CD4-positive, CD25-positive, alpha-beta regulatory T cell (primary cell): ENCODE data around the gene TBC1D9B. TPM values are rescaled to one million over a fixed set of nuclear protein-coding genes. Genes with fewer than 3 reads are reported as not detected.

Experiments
- ATAC-seq, 2 donors: fragments of 150-1000 bp; cut with Tn5 transposase; one replicate each; pipeline ENCODE4 v1.10.0; 2021; ENCODE audit warnings: low read depth in 2 of 2, moderate number of reproducible peaks in 2 of 2, moderate library complexity in 1 of 2
- DNase-seq, 3 donors: peaks; one replicate each; pipeline versions ENCODE4 v3.0.0 to v3.0.0-alpha.2; 2012 to 2022; ENCODE audit warnings: mixed read lengths in 1 of 3
- H3K27ac ChIP-seq: one replicate; pipeline ENCODE4 v1.7.0; 2013; ENCODE audit warnings: mild to moderate bottlenecking, low read length; ENCODE audit not compliant: insufficient read depth, poor library complexity, severe bottlenecking
- H3K27me3 ChIP-seq: one replicate; pipeline ENCODE4 v1.7.0; 2013; ENCODE audit warnings: low read length; ENCODE audit not compliant: control insufficient read depth, insufficient read depth
- H3K36me3 ChIP-seq: one replicate; pipeline ENCODE4 v1.7.0; 2013; ENCODE audit warnings: mild to moderate bottlenecking, low read length, moderate library complexity; ENCODE audit not compliant: control insufficient read depth, insufficient read depth
- H3K4me1 ChIP-seq: 2 replicates; pipeline ENCODE4 v1.7.0; 2013; ENCODE audit warnings: mild to moderate bottlenecking, low read length; ENCODE audit not compliant: insufficient read depth, control insufficient read depth, poor library complexity, severe bottlenecking
- H3K4me3 ChIP-seq: one replicate; pipeline ENCODE4 v1.7.0; 2013; ENCODE audit warnings: low read depth, mild to moderate bottlenecking, low read length, moderate library complexity
- H3K9me3 ChIP-seq, 2 experiments: 1 replicate in 1 of 2; 2 replicates in 1 of 2; pipeline ENCODE4 v1.7.0; 2013; ENCODE audit warnings: low read length in 2 of 2, mild to moderate bottlenecking in 1 of 2, moderate library complexity in 1 of 2; ENCODE audit not compliant: control insufficient read depth in 2 of 2
- H3K27ac Mint-ChIP-seq, 3 donors: one replicate each; pipeline ENCODE4 v1.8.0; 2020 to 2022; ENCODE audit warnings: mild to moderate bottlenecking in 3 of 3, mixed read lengths in 3 of 3, moderate library complexity in 2 of 3
- H3K27me3 Mint-ChIP-seq: one replicate; pipeline ENCODE4 v1.8.0; 2022; ENCODE audit warnings: mild to moderate bottlenecking, mixed read lengths
- H3K36me3 Mint-ChIP-seq: one replicate; pipeline ENCODE4 v1.8.0; 2020; ENCODE audit warnings: mixed read lengths
- H3K4me1 Mint-ChIP-seq, 4 donors: one replicate each; pipeline ENCODE4 v1.8.0; 2020 to 2022; ENCODE audit warnings: mixed read lengths in 4 of 4, mild to moderate bottlenecking in 1 of 4
- H3K4me3 Mint-ChIP-seq, 4 donors: one replicate each; pipeline ENCODE4 v1.8.0; 2020 to 2022; ENCODE audit warnings: mild to moderate bottlenecking in 4 of 4, mixed read lengths in 4 of 4, moderate library complexity in 3 of 4
- H3K9me3 Mint-ChIP-seq, 7 donors: one replicate each; pipeline ENCODE4 v1.8.0; 2020 to 2022; ENCODE audit warnings: mixed read lengths in 7 of 7, mild to moderate bottlenecking in 3 of 7, moderate library complexity in 2 of 7
- polyA plus RNA-seq, 4 donors: library from polyadenylated mRNA; unstranded; fragments of 300-500 nt; fragmentation: Illumina TruSeq; gene quantifications; one replicate each; pipeline ENCODE4 v1.2.3, GENCODE V29; 2021
- total RNA-seq: library from RNA; stranded (reverse); gene quantifications from one replicate; pipeline ENCODE4 v1.2.3, GENCODE V29; 2022

The TBC1D9B gene
- total and polyA plus RNA-seq, 5 donors from 2014 or later: 11.3 to 53.1 (median 15.9) TPM

DNA sequence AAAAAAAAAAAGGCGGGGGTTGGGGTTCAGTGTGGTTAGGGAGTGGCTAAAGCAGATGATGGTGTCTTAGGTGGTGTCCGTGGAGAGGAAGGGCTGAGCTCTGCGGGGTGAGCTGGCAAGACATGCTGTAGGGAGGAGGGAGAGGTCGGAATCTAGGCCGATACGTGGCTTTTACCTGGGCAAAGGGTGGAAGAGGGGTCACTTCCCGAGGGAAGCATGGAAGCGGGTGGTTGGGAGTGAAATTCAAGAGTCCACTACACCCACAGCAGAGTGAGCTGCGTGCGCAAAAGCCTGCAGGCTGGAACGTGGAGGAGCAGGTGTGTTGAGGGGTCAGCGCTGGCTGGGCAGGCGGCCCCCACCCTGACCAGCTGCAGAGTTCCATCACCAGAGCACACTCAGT, 17.8 kb downstream of the TBC1D9B start:
- H3K27me3 Mint-ChIP-seq: no peaks in the 10 kb centered on the region

GRCh38 chr5:179887802-179888201, 19.9 kb downstream of the TBC1D9B start:
- Mint-ChIP-seq H3K4me1 (peaks cover 0 to 2% (median 0%) of the 10 kb centered on the region in 4 donors), H3K27ac (no peak overlapping the region), H3K4me3 (no peak overlapping the region), H3K27me3 (no peaks in the 10 kb centered on the region), H3K36me3 (peaks cover 51% of the 10 kb centered on the region), H3K9me3 (peaks cover 0 to 24% (median 4%) of the 10 kb centered on the region in 7 donors)
- Histone ChIP-seq H3K27ac (no peak overlapping the region), H3K36me3 (peaks cover 55% of the 10 kb centered on the region), H3K4me1 (no peaks in the 10 kb centered on the region), H3K4me3 (no peak overlapping the region), H3K27me3 (no peaks in the 10 kb centered on the region), H3K9me3 (peaks cover 13 to 15% of the 10 kb centered on the region in 2 experiments)
- ATAC-seq: no peak
- DNase-seq: no peak

More for the DNA sequence above, 17.8 kb downstream of the TBC1D9B start:
- H3K9me3 ChIP-seq: no peaks in the 10 kb centered on the region
- H3K4me1 Mint-ChIP-seq: peaks cover 0 to 2% (median 0%) of the 10 kb centered on the region in 4 donors
- H3K27me3 ChIP-seq: no peaks in the 10 kb centered on the region
- no peak overlapping the region for H3K4me3 ChIP-seq
- H3K9me3 Mint-ChIP-seq: peaks cover 0 to 5% (median 1%) of the 10 kb centered on the region in 7 donors
- H3K36me3 ChIP-seq: peaks cover 56% of the 10 kb centered on the region
- ATAC-seq (no peak), DNase-seq (no peak)
- H3K27ac Mint-ChIP-seq: peak overlapping the region in 1 of 3 donors; percentile 36
- no peak overlapping the region for H3K27ac ChIP-seq
- H3K36me3 Mint-ChIP-seq: peaks cover 37% of the 10 kb centered on the region
- H3K4me1 ChIP-seq: no peaks in the 10 kb centered on the region
- H3K4me3 Mint-ChIP-seq: no peak overlapping the region

- Histone ChIP-seq H3K9me3 (peaks cover 13 to 21% of the 10 kb centered on the region in 2 experiments), H3K4me1 (no peaks in the 10 kb centered on the region), H3K36me3 (peaks cover 48% of the 10 kb centered on the region), H3K27me3 (no peaks in the 10 kb centered on the region), H3K27ac (no peak overlapping the region), H3K4me3 (no peak overlapping the region)
- no peak for ATAC-seq
- DNase-seq: no peak
- Mint-ChIP-seq H3K9me3 (peaks cover 0 to 27% (median 6%) of the 10 kb centered on the region in 7 donors), H3K27ac (no peak overlapping the region), H3K27me3 (no peaks in the 10 kb centered on the region), H3K36me3 (peaks cover 50% of the 10 kb centered on the region), H3K4me1 (peaks cover 0 to 2% (median 0%) of the 10 kb centered on the region in 4 donors), H3K4me3 (no peak overlapping the region)
Observed at GRCh38 chr5:179887095-179887494, 20.6 kb downstream of the TBC1D9B start.

GRCh38 chr5:179886190-179886911, 21.3 kb downstream of the TBC1D9B start:
- Histone ChIP-seq H3K27ac (no peak overlapping the region), H3K27me3 (no peaks in the 10 kb centered on the region), H3K4me3 (no peak overlapping the region), H3K4me1 (no peaks in the 10 kb centered on the region), H3K9me3 (peaks cover 13 to 21% of the 10 kb centered on the region in 2 experiments), H3K36me3 (peaks cover 46% of the 10 kb centered on the region)
- H3K4me1 Mint-ChIP-seq: peaks cover 0 to 2% (median 0%) of the 10 kb centered on the region in 4 donors
- DNase-seq: no peak
- H3K4me3 Mint-ChIP-seq: peak overlapping the region in 1 of 4 donors; percentile 11
- ATAC-seq: no peak
- H3K27me3 Mint-ChIP-seq: no peaks in the 10 kb centered on the region
- H3K9me3 Mint-ChIP-seq: peaks cover 0 to 27% (median 6%) of the 10 kb centered on the region in 7 donors
- peaks cover 48% of the 10 kb centered on the region for H3K36me3 Mint-ChIP-seq
- no peak overlapping the region for H3K27ac Mint-ChIP-seq

GRCh38 chr5:179885491-179886090, 22.1 kb downstream of the TBC1D9B start:
- no peak overlapping the region for H3K27ac Mint-ChIP-seq
- Histone ChIP-seq H3K27ac (no peak overlapping the region), H3K36me3 (peaks cover 41% of the 10 kb centered on the region), H3K9me3 (peaks cover 13 to 21% of the 10 kb centered on the region in 2 experiments), H3K4me3 (no peak overlapping the region), H3K4me1 (no peaks in the 10 kb centered on the region), H3K27me3 (no peaks in the 10 kb centered on the region)
- H3K27me3 Mint-ChIP-seq: no peaks in the 10 kb centered on the region
- DNase-seq (no peak), ATAC-seq (no peak)
- H3K4me1 Mint-ChIP-seq: peaks cover 0 to 2% (median 0%) of the 10 kb centered on the region in 4 donors
- peaks cover 0 to 27% (median 6%) of the 10 kb centered on the region in 7 donors for H3K9me3 Mint-ChIP-seq
- no peak overlapping the region for H3K4me3 Mint-ChIP-seq
- H3K36me3 Mint-ChIP-seq: peaks cover 49% of the 10 kb centered on the region

- Mint-ChIP-seq H3K9me3 (peaks cover 0 to 27% (median 6%) of the 10 kb centered on the region in 7 donors), H3K4me1 (peaks cover 0 to 2% (median 0%) of the 10 kb centered on the region in 4 donors), H3K27me3 (no peaks in the 10 kb centered on the region), H3K27ac (no peak overlapping the region), H3K36me3 (peaks cover 49% of the 10 kb centered on the region), H3K4me3 (no peak overlapping the region)
- Histone ChIP-seq H3K4me3 (no peak overlapping the region), H3K9me3 (peaks cover 13 to 21% of the 10 kb centered on the region in 2 experiments), H3K27ac (no peak overlapping the region), H3K4me1 (no peaks in the 10 kb centered on the region), H3K27me3 (no peaks in the 10 kb centered on the region), H3K36me3 (peaks cover 29% of the 10 kb centered on the region)
- ATAC-seq: no peak
- DNase-seq: no peak
Observed at GRCh38 chr5:179883163-179883562, 24.5 kb downstream of the TBC1D9B start.

GRCh38 chr5:179882338-179882737, 25.4 kb downstream of the TBC1D9B start:
- Histone ChIP-seq H3K27me3 (no peaks in the 10 kb centered on the region), H3K27ac (no peak overlapping the region), H3K4me3 (no peak overlapping the region), H3K9me3 (peaks cover 13 to 21% of the 10 kb centered on the region in 2 experiments), H3K4me1 (no peaks in the 10 kb centered on the region), H3K36me3 (peaks cover 27% of the 10 kb centered on the region)
- Mint-ChIP-seq H3K9me3 (peaks cover 0 to 27% (median 6%) of the 10 kb centered on the region in 7 donors), H3K27me3 (no peaks in the 10 kb centered on the region), H3K4me3 (no peak overlapping the region), H3K36me3 (peaks cover 50% of the 10 kb centered on the region), H3K27ac (no peak overlapping the region), H3K4me1 (peaks cover 0 to 2% (median 0%) of the 10 kb centered on the region in 4 donors)
- DNase-seq (no peak), ATAC-seq (no peak)
